ENCODE data around the gene PI16.

- TF ChIP-seq POLR2AphosphoS5 (IDR thresholded peaks at IDR 0.05; ENCODE audit: low read depth, low read length) (no peak), FOXP2 (optimal IDR thresholded peaks at IDR 0.05; ENCODE audit: borderline replicate concordance, extremely low read depth, extremely low read length, insufficient read depth) (no peak), SIN3A (IDR thresholded peaks at IDR 0.05; ENCODE audit: borderline replicate concordance, insufficient read depth, low read length) (no peak)
Observed at GRCh38 chr6:36961441-36962435, 7.2 kb downstream of the PI16 start.
